HG03103 (cell line): ENCODE data around the gene HCN2.

ENCODE experiments used
- ATAC-seq: cut with Tn5 transposase; IDR thresholded peaks from one replicate; pipeline ENCODE4 v1.9.1; 2021; ENCODE audit warnings: low read depth; ENCODE audit not compliant: unreplicated experiment

Gene HCN2

GRCh38 chr19:570937-571565 is 18.6 kb upstream of the HCN2 start:
- ATAC-seq = no peak

DNA sequence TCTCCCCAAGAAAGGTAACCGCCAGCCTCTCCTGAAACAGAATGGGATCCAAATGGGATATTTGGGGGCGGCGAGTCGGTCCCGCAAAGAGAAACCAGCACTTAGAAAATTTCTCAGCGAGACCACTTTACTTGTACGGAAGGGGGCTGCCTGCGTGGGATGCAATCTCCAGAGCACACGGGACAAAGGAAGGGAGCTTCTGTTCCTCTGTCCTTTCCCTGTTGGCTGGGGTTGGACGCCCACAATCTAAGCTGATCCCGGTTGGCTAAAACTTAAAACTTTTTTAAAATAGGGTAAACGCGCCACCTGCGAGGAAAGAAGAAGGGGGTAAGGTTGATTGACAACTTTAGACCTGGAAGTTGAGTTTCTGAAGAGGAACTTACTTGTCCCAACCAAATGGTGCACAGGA is 18.1 kb upstream of the HCN2 start:
- ATAC-seq = no peak

- ATAC-seq = peak; percentile 69
Measured at GRCh38 chr19:572140-572742, 17.4 kb upstream of the HCN2 start, which contains the start of gene BSG. BSG (plus strand) TSS chr19:572596; CDS start chr19:572635, 39 bp downstream.

GRCh38 chr19:572743-573518 is 16.8 kb upstream of the HCN2 start:
- ATAC-seq = peak; percentile 18

GRCh38 chr19:573519-573825 is 16.2 kb upstream of the HCN2 start:
- no peak for ATAC-seq

DNA sequence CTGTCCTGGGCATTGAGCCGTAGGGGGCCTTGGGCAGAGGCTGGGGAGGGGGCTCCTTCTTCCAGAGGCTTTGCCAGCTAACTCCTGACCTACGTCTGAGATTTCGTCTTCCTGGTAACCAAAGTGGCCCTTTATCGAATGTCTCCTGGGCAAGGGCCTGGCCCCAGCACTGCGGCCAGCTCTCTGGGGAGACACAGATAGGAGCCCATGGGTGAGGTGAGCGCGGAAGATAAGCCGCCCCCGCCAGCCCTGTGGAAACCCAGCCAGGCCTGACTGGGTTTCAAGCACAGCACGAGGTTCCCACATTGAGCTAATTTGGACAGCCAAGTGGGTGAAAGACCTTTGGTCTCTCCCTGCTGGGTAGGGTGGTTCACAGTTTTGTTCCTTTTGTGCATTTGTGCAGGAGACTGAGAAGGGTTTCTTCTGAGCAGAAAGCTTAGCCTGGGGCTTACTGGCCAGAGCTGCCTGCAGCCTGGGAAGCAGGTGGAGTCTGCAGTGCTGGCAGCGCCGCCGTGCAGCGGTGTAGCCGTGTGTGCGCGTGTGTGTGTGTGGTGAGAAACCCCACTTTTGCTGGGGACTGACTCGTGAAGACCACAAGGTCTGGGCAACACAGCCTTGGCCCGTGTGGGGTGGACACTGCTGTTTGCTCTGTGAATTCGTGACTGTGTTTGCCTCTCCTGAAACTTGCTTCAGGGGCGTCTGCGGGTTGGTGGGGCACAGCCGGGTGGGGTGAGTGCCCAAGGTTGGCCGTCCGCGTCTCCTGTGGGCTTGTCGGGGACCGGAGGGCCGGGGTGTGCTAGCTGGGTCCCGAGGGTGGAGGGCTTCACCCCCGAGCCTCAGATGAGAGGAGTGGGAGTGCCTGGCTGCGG is 14.8 kb upstream of the HCN2 start:
- no peak for ATAC-seq

DNA sequence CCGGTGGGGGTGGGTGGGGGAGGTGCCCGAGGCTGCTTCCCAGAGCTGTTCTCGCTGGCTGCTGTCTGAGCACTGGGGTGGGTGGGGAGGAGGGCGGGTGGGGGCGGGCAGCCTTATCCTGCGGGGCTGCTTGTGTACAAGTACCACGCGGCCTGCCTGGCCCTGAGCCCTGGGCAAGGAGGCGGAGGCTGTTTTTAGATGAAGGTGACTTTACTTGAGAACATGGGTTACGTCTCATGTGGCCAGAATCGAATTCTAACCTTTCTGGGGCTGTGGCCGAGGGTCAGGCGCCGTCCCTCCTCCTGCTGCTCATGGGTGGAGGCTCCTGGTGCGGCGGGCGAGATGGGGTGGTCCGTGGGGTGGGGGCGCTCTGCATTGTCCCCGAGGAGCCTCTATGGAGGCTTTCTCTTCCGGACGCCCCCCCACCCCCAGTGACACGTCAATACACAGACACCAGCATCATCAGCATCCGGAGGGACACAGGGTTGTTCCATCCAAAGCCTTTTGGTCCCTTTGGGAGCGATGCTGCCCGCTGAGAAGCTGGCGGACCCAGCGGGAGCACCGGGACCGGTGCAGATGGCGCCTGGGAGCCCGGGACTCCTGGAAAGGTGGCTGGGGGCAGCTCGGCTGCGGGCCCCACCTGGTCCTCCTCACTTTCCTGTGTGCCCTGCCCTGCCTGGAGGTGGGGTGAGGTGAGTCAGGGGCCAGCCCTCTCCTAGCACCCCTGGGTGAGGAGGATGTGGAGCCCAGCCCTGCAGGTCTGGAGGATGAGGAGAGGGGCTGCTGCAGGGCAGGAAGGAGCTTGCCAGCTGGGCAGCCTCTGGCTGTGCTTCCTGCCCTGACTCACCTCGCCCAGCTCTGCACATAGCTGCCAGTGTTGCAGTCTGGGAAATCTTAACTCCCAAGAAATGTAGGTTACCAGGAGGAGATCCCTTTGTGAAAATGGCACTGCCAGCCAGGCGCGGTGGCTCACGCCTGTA is 13.9 kb upstream of the HCN2 start:
- no peak for ATAC-seq

DNA sequence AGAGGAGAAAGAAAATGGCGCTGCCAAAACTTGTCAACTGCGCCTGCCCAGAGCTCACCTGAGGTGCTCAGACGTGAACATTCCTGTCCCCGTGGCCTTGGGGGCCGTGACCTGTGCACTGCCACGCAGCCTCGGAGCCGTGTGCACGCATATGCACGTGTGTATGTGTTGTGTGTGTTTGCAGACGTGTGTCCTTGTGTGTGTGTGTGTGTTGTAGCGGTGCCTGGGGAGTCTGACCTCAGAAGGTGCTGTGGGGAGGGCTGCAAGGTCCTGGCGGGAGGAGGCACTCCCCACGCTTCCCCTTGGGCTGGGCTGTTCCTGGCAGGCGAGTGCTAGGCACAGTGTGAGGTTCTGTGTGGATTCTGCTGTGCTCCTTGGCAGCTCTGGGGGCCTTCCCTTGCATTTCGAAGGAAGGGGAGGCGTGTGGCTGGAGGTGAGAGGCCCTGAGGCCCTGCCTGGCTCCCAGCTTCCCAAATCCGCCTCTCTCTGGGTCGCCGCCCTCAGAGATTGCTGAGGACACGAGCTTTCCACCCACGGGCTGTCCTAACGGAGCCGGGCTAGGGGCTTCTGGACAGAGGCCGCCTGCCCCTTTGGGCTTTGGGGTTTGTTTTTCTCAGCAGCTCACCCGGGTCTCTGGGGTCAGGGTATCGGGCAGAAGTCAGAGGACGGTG is 12.8 kb upstream of the HCN2 start:
- ATAC-seq = no peak

DNA sequence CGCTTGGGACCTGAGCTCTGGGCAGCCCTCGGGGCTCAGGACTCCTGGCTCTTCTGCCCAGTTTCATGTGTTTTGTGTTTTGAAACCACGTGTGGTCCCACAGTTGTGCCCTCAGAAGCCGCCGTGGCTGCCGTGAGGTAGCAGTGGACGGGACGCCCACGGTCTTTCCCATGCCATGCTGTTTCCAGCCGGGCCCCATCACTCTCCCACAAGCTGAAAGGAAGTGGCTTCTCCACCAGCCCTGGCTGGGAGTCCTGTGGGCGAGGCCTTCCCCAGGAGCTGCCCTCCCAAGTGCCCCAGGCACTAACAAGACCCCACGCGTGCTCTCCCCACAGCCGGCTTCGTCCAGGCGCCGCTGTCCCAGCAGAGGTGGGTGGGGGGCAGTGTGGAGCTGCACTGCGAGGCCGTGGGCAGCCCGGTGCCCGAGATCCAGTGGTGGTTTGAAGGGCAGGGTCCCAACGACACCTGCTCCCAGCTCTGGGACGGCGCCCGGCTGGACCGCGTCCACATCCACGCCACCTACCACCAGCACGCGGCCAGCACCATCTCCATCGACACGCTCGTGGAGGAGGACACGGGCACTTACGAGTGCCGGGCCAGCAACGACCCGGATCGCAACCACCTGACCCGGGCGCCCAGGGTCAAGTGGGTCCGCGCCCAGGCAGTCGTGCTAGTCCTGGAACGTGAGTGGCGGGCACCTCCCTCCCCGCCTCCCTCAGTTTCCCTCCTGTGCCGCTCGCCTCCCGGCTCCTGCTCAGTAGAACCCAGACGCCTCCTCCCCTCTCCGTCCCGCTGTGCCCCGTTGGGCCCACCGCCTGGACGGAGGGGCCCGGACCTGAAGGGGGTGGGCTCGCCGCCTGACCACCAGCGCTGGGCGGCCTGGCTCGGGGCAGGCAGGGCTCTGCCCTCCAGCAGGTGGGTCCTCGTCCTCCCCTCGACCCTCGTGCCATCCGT is 12.0 kb upstream of the HCN2 start:
- no peak for ATAC-seq

GRCh38 chr19:579111-579841 is 10.4 kb upstream of the HCN2 start:
- no peak for ATAC-seq

GRCh38 chr19:579842-580155 is 9.9 kb upstream of the HCN2 start:
- ATAC-seq = no peak

GRCh38 chr19:580274-580835 is 9.3 kb upstream of the HCN2 start:
- no peak for ATAC-seq

- no peak for ATAC-seq
Measured at GRCh38 chr19:581399-582111, 8.1 kb upstream of the HCN2 start.

- ATAC-seq = no peak
Measured at GRCh38 chr19:582497-583197, 7.0 kb upstream of the HCN2 start.

DNA sequence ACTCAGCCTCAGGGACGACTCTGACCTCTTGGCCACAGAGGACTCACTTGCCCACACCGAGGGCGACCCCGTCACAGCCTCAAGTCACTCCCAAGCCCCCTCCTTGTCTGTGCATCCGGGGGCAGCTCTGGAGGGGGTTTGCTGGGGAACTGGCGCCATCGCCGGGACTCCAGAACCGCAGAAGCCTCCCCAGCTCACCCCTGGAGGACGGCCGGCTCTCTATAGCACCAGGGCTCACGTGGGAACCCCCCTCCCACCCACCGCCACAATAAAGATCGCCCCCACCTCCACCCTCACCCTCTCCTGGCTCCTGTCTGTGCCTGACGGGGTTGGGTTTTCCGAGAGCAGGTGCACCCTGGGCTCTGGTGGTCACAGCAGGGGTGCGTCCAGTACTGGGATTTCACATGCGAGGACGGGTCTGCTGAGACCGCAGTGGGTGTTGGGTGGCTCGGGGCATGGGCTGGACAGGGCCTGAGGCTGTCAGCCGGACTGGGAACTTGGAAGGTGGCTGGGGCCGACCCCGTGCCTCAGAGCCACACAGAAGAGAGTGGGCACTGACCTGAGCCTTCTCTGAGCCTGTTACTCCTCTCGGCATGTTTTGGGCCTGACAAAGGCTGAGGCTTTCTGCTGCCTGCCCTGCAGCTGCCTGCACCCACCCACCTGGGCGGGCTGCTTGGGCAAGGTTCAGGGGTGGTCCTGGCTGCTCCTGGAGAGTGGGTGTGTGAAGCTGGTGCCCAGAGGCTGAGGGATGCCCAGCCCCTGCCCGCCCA is 6.3 kb upstream of the HCN2 start:
- ATAC-seq = no peak

DNA sequence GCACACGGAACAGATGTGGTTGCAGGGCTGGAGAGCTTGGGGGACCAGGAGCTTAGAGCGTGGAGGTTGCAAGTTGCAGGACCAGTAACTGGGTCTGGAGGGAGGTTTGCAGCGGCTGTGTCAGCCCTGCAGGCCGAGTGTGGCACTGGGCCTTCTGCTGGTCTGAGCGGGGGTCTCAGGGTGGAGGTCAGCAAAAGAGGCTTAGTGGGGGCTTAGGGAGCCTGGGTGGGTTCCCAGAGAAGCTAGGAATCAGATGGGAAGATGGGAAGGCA is 5.8 kb upstream of the HCN2 start:
- ATAC-seq = no peak
